Neutrophil (primary cell): Measurements from ENCODE around the gene SAGE1.
"Not testable (repeated sequence)": the region's sequence is repeated elsewhere in the genome, so short reads cannot be mapped to it uniquely, and the experiment has no call there.

ENCODE experiments used
- H3K27ac ChIP-seq: fragments of 200-600 bp; sonication (generic); 2 replicates; pipeline ENCODE4 v1.5.1; 2016; ENCODE audit warnings: mild to moderate bottlenecking, moderate library complexity
- H3K27me3 ChIP-seq: fragments of 200-600 bp; sonication (generic); 2 replicates; pipeline ENCODE4 v1.6.0; 2016; ENCODE audit warnings: mild to moderate bottlenecking
- H3K36me3 ChIP-seq: fragments of 200-600 bp; sonication (generic); 2 replicates; pipeline ENCODE4 v1.5.1; 2017
- H3K4me1 ChIP-seq, 2 experiments: fragments of 200-600 bp in 1 of 2; sonication (generic) in 1 of 2; 1 replicate in 1 of 2; 2 replicates in 1 of 2; pipeline versions ENCODE4 v1.5.1 to v1.6.1; 2013 to 2016; ENCODE audit warnings: low read depth in 1 of 2, low read length in 1 of 2, mild to moderate bottlenecking in 1 of 2, moderate library complexity in 1 of 2; ENCODE audit not compliant: control insufficient read depth in 1 of 2, insufficient read depth in 1 of 2
- H3K4me3 ChIP-seq, 2 experiments: fragments of 200-600 bp in 1 of 2; sonication (generic) in 1 of 2; 1 replicate in 1 of 2; 2 replicates in 1 of 2; pipeline ENCODE4 v1.5.1; 2013 to 2016; ENCODE audit warnings: low read depth in 1 of 2, low read length in 1 of 2, mild to moderate bottlenecking in 1 of 2, moderate library complexity in 1 of 2
- H3K9me3 ChIP-seq: fragments of 200-600 bp; sonication (generic); 2 replicates; pipeline ENCODE4 v1.5.1; 2016
- CTCF ChIP-seq: fragments of 200-600 bp; sonication (generic); IDR thresholded peaks from 2 replicates; pipeline ENCODE4 v1.5.1; 2016; ENCODE audit warnings: antibody characterized with exemption

The SAGE1 gene

GRCh38 chrX:135910251-135910650 is 16.7 kb downstream of the SAGE1 start:
- H3K9me3 ChIP-seq, result no peaks in the 10 kb centered on the region
- H3K4me1 ChIP-seq, result no peaks in the 10 kb centered on the region
- no peaks in the 10 kb centered on the region for H3K36me3 ChIP-seq
- TF ChIP-seq CTCF, result no peak
- H3K27ac ChIP-seq, result no peak overlapping the region
- H3K27me3 ChIP-seq, result no peaks in the 10 kb centered on the region
- H3K4me3 ChIP-seq, result no peak overlapping the region

- Histone ChIP-seq H3K4me1 (no peaks in the 10 kb centered on the region), H3K36me3 (no peaks in the 10 kb centered on the region), H3K27me3 (no peaks in the 10 kb centered on the region), H3K9me3 (no peaks in the 10 kb centered on the region), H3K27ac (no peak overlapping the region), H3K4me3 (no peak overlapping the region)
- TF ChIP-seq CTCF, result no peak
These were observed 20.9 kb downstream of the SAGE1 start for GRCh38 chrX:135914404-135914803.

GRCh38 chrX:135920516-135920915 is 27.0 kb downstream of the SAGE1 start:
- not testable (repeated sequence) for H3K4me1 ChIP-seq, H3K9me3 ChIP-seq, H3K27me3 ChIP-seq, H3K4me3 ChIP-seq, H3K36me3 ChIP-seq, H3K27ac ChIP-seq

GRCh38 chrX:135923353-135923752 is 29.8 kb downstream of the SAGE1 start:
- Histone ChIP-seq H3K27me3 (no peaks in the 10 kb centered on the region), H3K27ac (no peak overlapping the region), H3K4me3 (no peak overlapping the region), H3K4me1 (no peaks in the 10 kb centered on the region), H3K9me3 (no peaks in the 10 kb centered on the region), H3K36me3 (no peaks in the 10 kb centered on the region)
- TF ChIP-seq CTCF, result no peak

- no peaks in the 10 kb centered on the region for H3K4me1 ChIP-seq
- H3K9me3 ChIP-seq, result no peaks in the 10 kb centered on the region
- H3K4me3 ChIP-seq, result no peak overlapping the region
- H3K27me3 ChIP-seq, result no peaks in the 10 kb centered on the region
- no peak for TF ChIP-seq CTCF
- H3K36me3 ChIP-seq, result no peaks in the 10 kb centered on the region
- H3K27ac ChIP-seq, result no peak overlapping the region
These were observed 34.4 kb downstream of the SAGE1 start for GRCh38 chrX:135927897-135928296.

GRCh38 chrX:135931644-135932487 is 38.4 kb downstream of the SAGE1 start:
- no peaks in the 10 kb centered on the region for H3K9me3 ChIP-seq
- H3K36me3 ChIP-seq, result no peaks in the 10 kb centered on the region
- no peaks in the 10 kb centered on the region for H3K4me1 ChIP-seq
- H3K4me3 ChIP-seq, result no peak overlapping the region
- no peak overlapping the region for H3K27ac ChIP-seq
- no peaks in the 10 kb centered on the region for H3K27me3 ChIP-seq
- TF ChIP-seq CTCF, result peak; percentile 14
